Stimulated activated CD8-positive, alpha-beta memory T cell treated with anti-CD3 and anti-CD28 coated beads, Interleukin-7, amount 100 ng/mL, for 48 hours (primary cell): Measurements from ENCODE around the gene GJC2.
A peak's percentile ranks its signal among the peaks of the same experiment; 100 is the strongest.

Source experiments
- DNase-seq, 2 donors: peaks; one replicate each; pipeline ENCODE4 v3.0.0-alpha.2; 2020; ENCODE audit warnings: low read depth in 1 of 2; ENCODE audit errors: extremely low read depth in 1 of 2

Gene GJC2

GRCh38 chr1:228156515-228156881, 6.8 kb downstream of the GJC2 start:
- DNase-seq, result no peak

DNA sequence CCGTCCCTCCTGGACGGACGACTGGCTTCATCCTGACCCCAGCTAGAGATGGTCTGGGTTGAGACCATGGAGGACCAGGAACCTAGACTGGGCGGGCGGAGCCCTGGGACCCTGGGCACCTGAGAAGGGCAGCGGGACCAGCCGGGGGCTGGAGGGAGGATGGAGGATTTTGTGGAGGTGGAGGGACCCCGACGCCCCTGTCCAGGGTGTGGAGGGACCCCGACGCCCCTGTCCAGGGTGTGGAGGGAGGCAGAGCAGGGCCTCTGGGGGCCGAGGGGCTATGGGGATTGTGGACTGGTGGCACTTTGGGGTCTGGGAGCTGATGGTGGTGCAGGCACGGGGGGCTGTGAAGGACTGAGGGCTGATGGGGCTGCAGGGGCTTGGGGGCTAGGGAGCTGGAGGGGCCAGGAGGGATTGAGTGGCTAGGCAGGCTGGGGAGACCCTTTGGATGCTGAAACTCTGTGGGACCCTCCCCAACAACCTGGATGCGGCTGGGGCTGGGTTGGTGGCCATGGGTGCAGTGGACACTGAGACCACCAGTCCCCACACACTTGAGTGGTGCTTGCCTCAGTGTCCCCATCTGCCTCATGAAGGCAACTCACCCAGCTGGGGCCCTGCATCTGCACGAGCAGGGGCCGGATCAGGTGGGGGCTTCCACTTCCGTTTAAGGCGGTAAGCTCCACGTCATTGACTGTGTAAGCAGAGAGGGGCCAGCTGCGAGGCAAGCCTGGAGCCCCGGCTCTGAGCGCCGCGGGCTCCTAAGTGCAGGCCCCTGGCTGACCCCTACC, 7.4 kb downstream of the GJC2 start:
- no peak for DNase-seq

DNA sequence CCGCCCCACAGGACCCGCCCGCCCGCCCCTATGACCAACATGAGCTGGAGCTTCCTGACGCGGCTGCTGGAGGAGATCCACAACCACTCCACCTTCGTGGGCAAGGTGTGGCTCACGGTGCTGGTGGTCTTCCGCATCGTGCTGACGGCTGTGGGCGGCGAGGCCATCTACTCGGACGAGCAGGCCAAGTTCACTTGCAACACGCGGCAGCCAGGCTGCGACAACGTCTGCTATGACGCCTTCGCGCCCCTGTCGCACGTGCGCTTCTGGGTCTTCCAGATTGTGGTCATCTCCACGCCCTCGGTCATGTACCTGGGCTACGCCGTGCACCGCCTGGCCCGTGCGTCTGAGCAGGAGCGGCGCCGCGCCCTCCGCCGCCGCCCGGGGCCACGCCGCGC, 8.0 kb downstream of the GJC2 start:
- DNase-seq, result no peak

DNA sequence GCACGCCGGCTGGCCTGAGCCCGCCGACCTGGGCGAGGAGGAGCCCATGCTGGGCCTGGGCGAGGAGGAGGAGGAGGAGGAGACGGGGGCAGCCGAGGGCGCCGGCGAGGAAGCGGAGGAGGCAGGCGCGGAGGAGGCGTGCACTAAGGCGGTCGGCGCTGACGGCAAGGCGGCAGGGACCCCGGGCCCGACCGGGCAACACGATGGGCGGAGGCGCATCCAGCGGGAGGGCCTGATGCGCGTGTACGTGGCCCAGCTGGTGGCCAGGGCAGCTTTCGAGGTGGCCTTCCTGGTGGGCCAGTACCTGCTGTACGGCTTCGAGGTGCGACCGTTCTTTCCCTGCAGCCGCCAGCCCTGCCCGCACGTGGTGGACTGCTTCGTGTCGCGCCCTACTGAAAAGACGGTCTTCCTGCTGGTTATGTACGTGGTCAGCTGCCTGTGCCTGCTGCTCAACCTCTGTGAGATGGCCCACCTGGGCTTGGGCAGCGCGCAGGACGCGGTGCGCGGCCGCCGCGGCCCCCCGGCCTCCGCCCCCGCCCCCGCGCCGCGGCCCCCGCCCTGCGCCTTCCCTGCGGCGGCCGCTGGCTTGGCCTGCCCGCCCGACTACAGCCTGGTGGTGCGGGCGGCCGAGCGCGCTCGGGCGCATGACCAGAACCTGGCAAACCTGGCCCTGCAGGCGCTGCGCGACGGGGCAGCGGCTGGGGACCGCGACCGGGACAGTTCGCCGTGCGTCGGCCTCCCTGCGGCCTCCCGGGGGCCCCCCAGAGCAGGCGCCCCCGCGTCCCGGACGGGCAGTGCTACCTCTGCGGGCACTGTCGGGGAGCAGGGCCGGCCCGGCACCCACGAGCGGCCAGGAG, 8.6 kb downstream of the GJC2 start:
- DNase-seq, result no peak

- DNase-seq, result no peak
Observed at GRCh38 chr1:228159008-228159665, 9.4 kb downstream of the GJC2 start.

DNA sequence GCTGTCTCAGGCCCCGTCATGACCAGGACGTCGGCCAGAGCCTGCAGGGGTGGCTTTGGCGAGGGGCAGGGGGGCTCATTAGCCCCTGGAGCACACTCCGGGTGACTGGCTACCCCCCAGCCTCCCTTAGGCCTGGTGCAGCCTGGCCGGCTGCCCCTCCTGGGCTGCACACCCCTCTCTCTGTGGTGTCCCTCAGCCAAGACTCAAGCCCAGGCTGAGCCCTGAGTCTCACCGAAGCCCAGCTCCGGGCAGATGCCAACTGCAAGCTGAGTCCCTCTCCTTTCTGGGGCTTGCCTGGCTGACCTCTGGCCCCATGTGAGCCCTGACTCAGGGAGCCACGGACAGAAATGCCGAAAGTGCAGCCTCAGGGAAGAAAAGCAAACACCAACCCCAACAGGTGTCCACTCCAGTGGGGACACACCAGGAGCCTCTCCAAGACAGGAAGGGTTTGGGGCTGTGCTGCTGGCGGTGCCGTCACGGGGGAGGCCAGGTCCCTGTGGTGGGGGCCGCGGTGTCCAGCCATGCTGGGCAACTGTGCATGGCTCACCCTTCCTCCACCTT, 10.6 kb downstream of the GJC2 start:
- DNase-seq, result no peak

- no peak for DNase-seq
Observed at GRCh38 chr1:228161362-228161761, 11.6 kb downstream of the GJC2 start.

DNA sequence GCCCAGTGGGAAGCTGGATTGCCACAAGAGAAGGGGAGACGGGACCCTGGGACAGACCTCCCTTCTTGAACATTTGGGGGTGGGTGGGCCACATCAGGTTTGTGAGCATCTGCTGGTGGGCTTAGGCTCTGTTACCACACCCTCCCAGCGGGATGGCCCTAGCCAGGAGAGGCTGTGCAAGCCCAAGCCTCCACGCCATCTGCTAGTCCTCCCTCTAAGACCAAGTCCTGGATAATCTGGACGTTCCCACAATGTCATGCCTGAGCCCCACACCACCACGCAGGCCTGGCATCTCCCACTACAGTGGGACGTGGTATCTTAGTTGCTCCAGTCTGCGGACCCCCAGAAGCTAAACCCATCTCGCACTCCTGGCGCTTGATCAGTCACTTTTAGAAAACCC, 12.1 kb downstream of the GJC2 start:
- no peak for DNase-seq

GRCh38 chr1:228162286-228163006, 12.7 kb downstream of the GJC2 start:
- DNase-seq, result no peak

DNA sequence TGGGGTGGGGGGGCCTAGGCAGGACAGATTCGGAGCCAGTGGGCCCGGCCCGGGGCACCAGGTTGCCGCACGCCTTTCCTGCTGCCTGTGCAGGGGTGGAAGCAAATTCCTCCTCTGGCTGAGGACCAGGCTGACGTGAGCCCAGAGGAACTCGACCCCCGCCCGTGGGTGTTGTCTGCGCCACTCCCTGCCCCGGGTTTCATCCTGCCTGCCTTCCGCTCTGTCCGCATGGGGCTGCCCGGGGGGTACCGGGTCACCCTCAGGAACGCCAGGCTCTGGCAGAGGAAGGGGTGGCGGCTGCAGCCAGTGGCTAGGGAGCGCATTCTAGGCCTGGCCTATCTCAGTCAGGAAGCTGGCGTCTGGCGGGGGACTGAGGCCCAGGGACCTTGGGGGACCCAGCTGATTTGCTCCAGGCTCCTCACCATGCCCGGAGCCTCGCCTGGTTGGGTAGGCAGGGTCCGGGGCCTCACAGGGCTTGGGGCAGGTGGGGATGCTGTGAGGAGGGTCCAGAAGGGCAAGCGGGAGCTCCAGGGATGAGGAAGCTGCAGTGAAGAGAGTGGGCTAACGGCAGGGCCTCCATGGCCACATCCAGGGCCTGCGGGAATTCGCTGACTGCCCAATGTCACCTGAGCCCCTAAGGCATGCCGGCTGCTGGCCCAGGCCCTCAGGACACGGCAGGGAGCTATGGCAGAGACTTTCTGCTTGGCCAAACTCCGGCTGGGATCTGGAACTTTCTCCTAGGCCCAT, 13.4 kb downstream of the GJC2 start:
- no peak for DNase-seq

- DNase-seq, result no peak
Observed at GRCh38 chr1:228163776-228164519, 14.2 kb downstream of the GJC2 start.

GRCh38 chr1:228164561-228165371, 15.0 kb downstream of the GJC2 start:
- no peak for DNase-seq

- peak; percentile 98 to 99 for DNase-seq
Observed at GRCh38 chr1:228165372-228166169, 15.8 kb downstream of the GJC2 start, which contains the start of gene IBA57. Gene IBA57 (plus strand): TSS chr1:228165804. CDS start chr1:228165817, 13 bp downstream.

GRCh38 chr1:228166170-228166936, 16.6 kb downstream of the GJC2 start:
- peak in 1 of 2 donors; percentile 25 for DNase-seq

DNA sequence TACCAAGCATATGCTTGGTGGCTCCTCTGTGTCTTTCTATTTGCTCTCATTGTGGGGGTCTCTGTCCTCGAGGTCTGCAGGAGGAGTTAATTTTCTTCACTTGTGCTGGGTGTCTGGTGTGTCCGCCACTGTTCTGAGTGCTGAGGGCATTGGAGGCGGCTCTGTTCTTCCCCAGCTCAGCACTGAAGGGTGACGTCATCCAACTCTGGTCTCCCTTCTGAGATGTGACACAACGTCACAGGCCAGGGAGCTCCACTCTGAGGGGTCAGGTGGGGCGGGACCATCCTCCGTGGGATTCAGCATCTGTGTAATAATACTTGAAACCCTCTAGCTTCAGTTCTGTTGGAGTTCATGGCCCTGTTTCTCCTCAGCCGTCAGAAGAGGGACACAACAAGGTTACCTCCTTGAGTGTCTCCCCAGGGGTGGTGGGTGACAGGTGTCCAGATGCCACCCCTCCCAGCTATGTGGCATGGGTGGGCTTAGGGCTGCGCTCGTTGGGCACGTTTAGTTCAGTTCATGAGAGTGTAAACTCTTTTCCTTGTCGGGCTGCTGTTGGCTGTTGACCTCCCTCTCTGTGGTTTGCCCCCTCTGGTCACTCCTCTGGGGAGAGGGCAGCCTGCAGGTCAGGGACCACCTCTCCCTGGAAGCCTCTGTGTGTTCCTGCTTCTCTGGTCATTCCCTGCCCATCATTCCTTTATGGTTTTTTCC, 19.0 kb downstream of the GJC2 start:
- no peak for DNase-seq

- no peak for DNase-seq
Observed at GRCh38 chr1:228169345-228169744, 19.6 kb downstream of the GJC2 start.
